Measurements from ENCODE around the gene PROX2.

PROX2 gene

GRCh38 chr14:74875204-74875603, 741 bp downstream of the PROX2 start:
- DNase-seq, result no peak

GRCh38 chr14:74871819-74872218, 4.1 kb downstream of the PROX2 start:
- DNase-seq, result no peak

- DNase-seq, result no peak
Observed at GRCh38 chr14:74868739-74869138, 7.2 kb downstream of the PROX2 start.

GRCh38 chr14:74867673-74868072, 8.3 kb downstream of the PROX2 start:
- DNase-seq, result peak in 1 of 2 donors; percentile 57

GRCh38 chr14:74866708-74867389, 9.1 kb downstream of the PROX2 start:
- no peak for DNase-seq

- no peak for DNase-seq
Observed at GRCh38 chr14:74865156-74865555, 10.8 kb downstream of the PROX2 start.

GRCh38 chr14:74864198-74864597, 11.7 kb downstream of the PROX2 start:
- DNase-seq, result no peak

GRCh38 chr14:74863274-74863673, 12.7 kb downstream of the PROX2 start:
- DNase-seq, result peak in 1 of 2 donors; percentile 6

- no peak for DNase-seq
Observed at GRCh38 chr14:74861734-74862090, 14.2 kb downstream of the PROX2 start.

GRCh38 chr14:74860899-74861733, 14.8 kb downstream of the PROX2 start:
- peak; percentile 58 to 84 for DNase-seq

- no peak for DNase-seq
Observed at GRCh38 chr14:74859757-74860552, 16.0 kb downstream of the PROX2 start.

GRCh38 chr14:74858022-74858421, 17.9 kb downstream of the PROX2 start:
- DNase-seq, result no peak

- no peak for DNase-seq
Observed at GRCh38 chr14:74856366-74856765, 19.6 kb downstream of the PROX2 start.

- no peak for DNase-seq
Observed at GRCh38 chr14:74855945-74856344, 20.0 kb downstream of the PROX2 start.

GRCh38 chr14:74855021-74855420, 20.9 kb downstream of the PROX2 start:
- DNase-seq, result no peak

GRCh38 chr14:74853581-74853980, 22.4 kb downstream of the PROX2 start:
- no peak for DNase-seq

- DNase-seq, result no peak
Observed at GRCh38 chr14:74852922-74853530, 22.9 kb downstream of the PROX2 start.

- no peak for DNase-seq
Observed at GRCh38 chr14:74848768-74849167, 27.2 kb downstream of the PROX2 start.

- no peak for DNase-seq
Observed at GRCh38 chr14:74846968-74847665, 28.8 kb downstream of the PROX2 start.

- DNase-seq, result no peak
Observed at GRCh38 chr14:74846168-74846567, 29.8 kb downstream of the PROX2 start.

GRCh38 chr14:74843653-74844052, 32.3 kb downstream of the PROX2 start:
- DNase-seq, result no peak
